ENCODE results near the gene LYRM4.
"Not testable (repeated sequence)": the region's sequence is repeated elsewhere in the genome, so short reads cannot be mapped to it uniquely, and the experiment has no call there.

LYRM4 gene

GRCh38 chr6:5121956-5122355 is 138.8 kb downstream of the LYRM4 start:
- DNase-seq (ENCODE audit: low spot score), result no peak

- no peak for DNase-seq (ENCODE audit: low spot score)
These were observed 139.3 kb downstream of the LYRM4 start for GRCh38 chr6:5121479-5121878.

DNA sequence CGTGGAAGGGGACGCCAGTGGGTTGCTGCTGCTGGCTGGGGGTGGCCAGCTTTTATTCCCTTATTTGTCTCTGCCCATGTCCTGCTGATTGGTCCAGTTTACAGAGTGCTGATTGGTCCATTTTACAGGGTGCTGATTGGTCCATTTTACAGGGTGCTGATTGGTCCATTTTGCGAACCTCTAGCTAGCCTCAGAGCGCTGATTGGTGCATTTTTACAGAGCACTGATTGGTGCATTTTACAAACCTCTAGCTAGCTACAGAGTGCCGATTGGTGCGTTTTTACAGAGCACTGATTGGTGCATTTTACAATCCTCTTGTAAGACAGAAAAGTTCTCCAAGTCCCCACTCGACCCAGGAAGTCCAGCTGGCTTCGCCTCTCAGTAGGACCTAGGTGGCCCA is 140.2 kb downstream of the LYRM4 start:
- not testable (repeated sequence) for DNase-seq (ENCODE audit: low spot score)

DNA sequence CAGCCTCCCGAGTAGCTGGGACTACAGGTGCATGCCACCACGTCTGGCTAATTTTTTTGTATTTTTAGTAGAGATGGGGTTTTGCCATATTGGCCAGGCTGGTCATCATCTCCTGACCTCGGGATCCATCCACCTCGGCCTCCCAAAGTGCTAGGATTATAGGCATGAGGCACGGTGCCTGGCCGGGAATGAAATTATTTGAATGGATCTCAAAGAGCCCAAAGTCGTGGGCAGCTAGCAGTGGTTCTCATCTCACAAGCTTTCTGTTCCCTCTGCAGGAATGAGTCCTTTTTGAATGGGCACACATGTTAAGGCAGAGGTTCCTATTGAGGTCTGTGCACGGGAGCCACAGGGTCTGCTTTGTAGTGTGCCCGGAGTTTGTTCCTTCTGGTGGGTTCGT is 140.7 kb downstream of the LYRM4 start:
- no peak for DNase-seq (ENCODE audit: low spot score)

- no peak for DNase-seq (ENCODE audit: low spot score)
These were observed 141.4 kb downstream of the LYRM4 start for GRCh38 chr6:5119090-5119951.

- no peak for DNase-seq (ENCODE audit: low spot score)
These were observed 144.3 kb downstream of the LYRM4 start for GRCh38 chr6:5116243-5116991.

- DNase-seq (ENCODE audit: low spot score), result no peak
These were observed 145.6 kb downstream of the LYRM4 start for GRCh38 chr6:5115168-5115567.

- no peak for DNase-seq (ENCODE audit: low spot score)
These were observed 147.7 kb downstream of the LYRM4 start for GRCh38 chr6:5113096-5113495.

GRCh38 chr6:5112066-5112799 is 148.5 kb downstream of the LYRM4 start:
- DNase-seq (ENCODE audit: low spot score), result no peak

DNA sequence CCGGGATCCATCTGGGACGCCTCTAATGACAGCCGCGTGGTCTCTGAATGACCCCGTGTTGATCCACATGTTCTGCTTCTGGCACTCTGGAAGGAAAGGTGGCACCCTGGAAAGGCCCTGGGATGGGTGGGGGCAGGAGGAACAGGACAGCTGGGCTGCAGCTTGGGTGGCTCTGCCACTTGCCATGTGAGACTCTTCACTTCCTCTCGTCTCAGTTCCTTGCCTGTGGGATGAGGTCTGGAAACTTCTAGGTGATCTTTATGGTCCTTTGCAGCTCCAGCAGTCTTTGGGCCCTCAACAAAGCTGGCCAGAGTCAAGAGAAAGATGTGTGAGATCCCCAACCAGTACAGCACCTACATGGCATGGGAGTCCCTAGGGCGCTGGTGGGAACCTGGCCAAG is 149.1 kb downstream of the LYRM4 start:
- no peak for DNase-seq (ENCODE audit: low spot score)

DNA sequence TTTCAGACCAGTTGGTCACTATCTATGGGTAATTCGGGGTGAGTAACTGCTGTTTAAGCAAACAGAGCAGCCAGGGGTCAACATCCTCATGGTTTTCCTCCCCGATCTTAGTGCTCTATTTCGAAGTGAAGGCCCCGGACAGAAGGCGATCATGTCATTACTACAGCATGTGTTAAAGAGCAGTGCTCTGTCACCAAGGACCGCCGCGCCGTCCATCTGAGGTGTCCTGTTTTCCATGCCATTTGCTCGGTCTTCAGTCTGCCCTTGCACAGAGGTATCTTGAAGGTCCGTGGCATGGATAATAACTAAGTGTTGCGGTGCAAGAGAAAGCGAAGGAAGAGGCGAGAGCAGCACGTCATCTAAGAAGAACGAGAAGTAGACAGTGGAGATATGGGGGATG is 150.5 kb downstream of the LYRM4 start:
- no peak for DNase-seq (ENCODE audit: low spot score)

DNA sequence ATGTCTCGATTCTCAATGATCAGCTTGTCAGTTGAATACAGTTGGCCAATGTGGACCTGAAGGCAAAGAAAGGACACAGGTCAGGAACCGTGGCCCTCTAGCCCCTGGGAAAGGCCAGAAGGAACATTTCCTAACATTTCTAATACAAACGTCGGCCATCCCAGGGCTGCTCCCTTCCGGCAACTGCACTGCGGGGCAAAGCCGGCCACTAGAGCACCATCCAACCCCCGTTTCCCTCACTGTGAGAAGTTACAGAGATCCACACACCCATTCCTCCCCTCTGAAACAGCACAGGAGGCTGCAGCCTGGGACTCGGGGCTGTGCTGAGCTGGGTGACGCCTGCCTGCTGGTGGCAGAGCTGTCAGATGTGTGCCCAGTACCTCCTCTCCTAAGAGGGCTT is 151.3 kb downstream of the LYRM4 start:
- DNase-seq (ENCODE audit: low spot score), result no peak

GRCh38 chr6:5108536-5109150 is 152.1 kb downstream of the LYRM4 start:
- no peak for DNase-seq (ENCODE audit: low spot score)

DNA sequence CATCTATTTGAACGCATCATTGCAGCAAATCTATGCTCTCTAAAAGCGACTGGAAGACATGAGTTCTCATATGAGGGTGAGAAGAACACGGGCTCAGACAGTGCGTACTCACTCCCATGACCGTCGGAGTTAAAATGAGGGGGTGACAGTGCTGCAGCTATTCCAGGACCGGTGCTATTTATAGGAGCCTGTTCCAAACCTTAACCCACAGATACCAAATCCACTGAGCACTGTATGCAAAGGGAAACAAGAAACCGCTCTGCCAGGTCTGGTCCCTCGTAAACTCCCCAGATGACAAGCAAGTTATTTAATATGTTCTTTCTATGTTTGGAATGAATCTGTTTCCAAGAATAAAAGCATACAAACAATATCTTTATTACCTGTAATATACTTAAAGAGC is 152.7 kb downstream of the LYRM4 start:
- no peak for DNase-seq (ENCODE audit: low spot score)

DNA sequence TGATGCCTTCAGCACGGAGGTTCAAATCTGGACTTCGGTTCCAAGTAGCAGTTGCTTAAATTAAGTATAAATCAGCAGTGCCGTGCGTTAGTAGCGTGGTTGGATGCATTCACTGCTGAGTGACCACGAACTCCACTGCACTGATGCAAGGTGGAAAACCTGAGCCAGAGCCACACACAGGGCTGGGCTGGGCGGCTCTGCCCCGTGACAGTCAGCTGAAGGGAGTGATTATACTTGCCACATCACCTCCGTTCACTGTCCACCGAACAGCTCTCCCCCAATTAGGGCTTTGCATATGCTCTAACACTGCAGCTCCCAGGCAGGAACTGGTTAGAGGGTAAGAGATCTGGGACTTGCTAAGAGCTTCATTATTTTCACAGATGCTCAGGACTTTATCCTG is 153.4 kb downstream of the LYRM4 start:
- no peak for DNase-seq (ENCODE audit: low spot score)

DNA sequence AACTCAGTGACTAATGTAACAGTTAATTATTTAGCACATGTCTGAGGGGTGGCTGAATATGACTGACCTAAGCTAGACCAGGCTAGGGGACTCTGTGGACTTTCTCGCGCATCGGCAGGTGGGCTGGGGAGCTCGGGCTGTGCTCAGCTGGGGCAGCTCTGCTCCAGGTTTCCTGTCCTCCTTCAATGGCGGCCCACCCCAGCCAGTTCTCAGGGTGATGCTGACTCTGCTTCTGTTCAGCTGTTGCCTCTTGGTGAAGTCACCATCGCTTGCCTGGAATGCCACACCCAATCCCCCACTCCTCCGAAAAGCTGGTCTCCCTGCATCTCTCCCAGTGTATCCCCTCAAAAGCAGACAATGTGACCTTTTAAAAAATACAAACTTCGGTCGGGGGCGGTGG is 155.6 kb downstream of the LYRM4 start:
- DNase-seq (ENCODE audit: low spot score), result no peak

GRCh38 chr6:5104667-5105066 is 156.1 kb downstream of the LYRM4 start:
- DNase-seq (ENCODE audit: low spot score), result no peak

GRCh38 chr6:5103250-5103649 is 157.5 kb downstream of the LYRM4 start:
- DNase-seq (ENCODE audit: low spot score), result no peak

DNA sequence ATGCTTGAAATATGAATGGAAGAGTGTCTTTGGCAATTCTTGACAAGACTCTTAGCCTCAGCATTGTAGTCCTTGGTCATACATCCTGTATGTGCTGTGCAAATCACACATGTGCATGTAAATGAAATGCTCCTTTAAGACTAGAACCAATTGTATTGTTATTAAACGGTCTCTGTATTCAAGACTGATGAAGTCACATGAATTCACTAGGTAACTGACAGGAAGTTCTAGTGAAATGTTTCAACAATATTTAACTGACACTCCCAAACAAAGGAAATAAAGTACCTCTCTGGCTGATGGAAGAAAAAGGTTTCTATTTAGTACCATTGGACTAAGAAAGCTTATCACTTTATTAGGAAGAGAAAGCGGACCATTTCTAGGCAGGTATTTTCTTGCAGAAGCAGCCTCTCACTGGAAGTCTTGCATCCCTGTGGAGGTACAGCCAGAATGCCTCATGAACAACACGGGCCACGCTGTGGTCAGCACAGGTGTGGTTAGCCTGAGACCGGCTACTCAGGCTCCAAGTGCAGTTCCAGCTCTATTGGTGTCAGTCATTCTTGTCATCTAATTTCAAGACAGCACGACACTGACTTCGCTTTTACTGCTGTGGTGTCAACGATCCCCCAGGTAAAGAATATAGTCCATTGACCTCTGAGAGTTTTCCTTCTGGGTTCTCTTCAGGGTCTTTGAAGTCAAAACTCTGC is 158.3 kb downstream of the LYRM4 start:
- no peak for DNase-seq (ENCODE audit: low spot score)

- no peak for DNase-seq (ENCODE audit: low spot score)
These were observed 159.9 kb downstream of the LYRM4 start for GRCh38 chr6:5100806-5101205.

DNA sequence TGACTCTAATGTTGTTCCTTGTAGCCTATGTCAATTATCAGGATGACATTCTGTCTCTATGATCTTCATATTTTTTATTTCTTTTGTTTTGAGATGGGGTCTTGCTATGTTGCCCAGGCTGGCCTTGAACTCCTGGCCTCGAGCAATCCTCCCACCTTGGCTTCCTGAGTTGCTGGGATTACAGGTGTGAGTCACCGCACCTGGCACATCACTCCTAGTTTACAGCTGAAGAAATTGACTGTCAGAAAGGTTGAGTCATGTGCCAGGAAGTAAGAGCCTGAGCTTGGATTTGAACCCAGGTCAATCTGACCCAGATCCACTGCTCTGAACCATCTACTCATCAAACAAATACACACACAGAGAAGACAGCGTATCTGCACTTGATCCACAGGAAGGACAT is 161.2 kb downstream of the LYRM4 start:
- no peak for DNase-seq (ENCODE audit: low spot score)
